Tibial artery (tissue), 4 donors: ENCODE measurements around the gene CNTN2.

ENCODE experiments used
- DNase-seq, 2 donors: peaks; one replicate each; pipeline ENCODE4 v3.0.0-alpha.2; 2019
- H3K27ac ChIP-seq, 2 donors: fragments of 200-600 bp; sonication (generic) in 1 of 2; 1 replicate in 1 of 2; 2 replicates in 1 of 2; pipeline ENCODE4 v1.5.1; 2018 to 2019; ENCODE audit warnings: mild to moderate bottlenecking in 1 of 2
- H3K27me3 ChIP-seq, 2 donors: fragments of 200-600 bp; sonication (generic) in 1 of 2; one replicate each; pipeline versions ENCODE4 v1.5.1 to v1.6.0; 2016 to 2019
- H3K36me3 ChIP-seq, 3 donors: fragments of 200-600 bp; sonication (generic) in 2 of 3; one replicate each; pipeline ENCODE4 v1.5.1; 2016 to 2019; ENCODE audit warnings: mild to moderate bottlenecking in 2 of 3
- H3K4me1 ChIP-seq, 4 donors: fragments of 200-600 bp; sonication (generic) in 2 of 4; 1 replicate in 3 of 4; 2 replicates in 1 of 4; pipeline ENCODE4 v1.5.1; 2016 to 2019
- H3K4me3 ChIP-seq, 2 donors: fragments of 200-600 bp; sonication (generic) in 1 of 2; 1 replicate in 1 of 2; 2 replicates in 1 of 2; pipeline ENCODE4 v1.5.1; 2018 to 2019; ENCODE audit warnings: mild to moderate bottlenecking in 2 of 2
- H3K9me3 ChIP-seq, 3 donors: fragments of 200-600 bp; sonication (generic) in 1 of 3; one replicate each; pipeline ENCODE4 v1.5.1; 2016 to 2019
- intact Hi-C: fragments of 100-400 bp; cut with DNase I; formaldehyde crosslinking; loops from one replicate; pipeline ENCODE4 v1.15.0; 2023; ENCODE audit warnings: low total_unique reads
- TF ChIP-seq, protein P1 (sequence below), 2 experiments: fragments of 200-600 bp in 1 of 2; fragments of 450-650 bp in 1 of 2; IDR thresholded peaks; one replicate each; pipeline ENCODE4 v1.5.1; 2017 to 2019; ENCODE audit warnings: antibody characterized with exemption in 2 of 2, mild to moderate bottlenecking in 1 of 2, moderate library complexity in 1 of 2

CNTN2 gene

DNA sequence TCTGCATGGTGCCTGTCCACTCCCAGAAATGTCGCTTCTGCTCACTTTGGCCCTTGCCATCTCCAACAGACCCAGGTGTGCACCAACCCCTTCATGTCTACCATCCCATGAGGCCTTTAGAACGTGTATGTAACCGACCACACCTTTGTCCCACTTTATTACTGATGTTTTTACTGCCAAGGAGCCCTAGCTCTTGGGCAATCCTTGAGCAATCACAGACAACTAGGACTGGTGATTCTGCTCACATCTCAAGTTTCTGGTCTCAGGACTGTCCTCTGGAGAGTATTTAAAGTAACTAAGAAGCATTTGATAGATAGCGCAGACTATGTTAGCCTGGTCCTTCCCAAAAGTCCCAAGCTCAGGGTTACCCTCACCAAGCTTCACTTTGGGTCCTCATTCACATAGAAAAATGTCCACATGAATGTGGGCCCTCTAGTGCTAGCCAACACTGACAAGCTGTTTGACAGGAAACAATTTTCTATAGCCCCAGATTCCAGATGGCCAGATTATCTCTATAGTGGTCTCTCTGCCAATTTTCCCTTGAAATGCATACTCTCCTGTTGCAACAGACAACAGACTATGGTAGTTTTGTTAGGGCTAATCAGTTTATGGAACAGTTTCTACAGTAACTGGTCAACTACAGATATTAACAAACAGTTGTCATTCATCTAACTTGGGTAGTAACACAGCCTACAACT is 48.2 kb downstream of the CNTN2 start:
- no peak overlapping the region for H3K27ac ChIP-seq
- no peaks in the 10 kb centered on the region for H3K9me3 ChIP-seq
- DNase-seq = no peak
- intact Hi-C loops = no loop called here
- peaks cover 74 to 92% (median 79%) of the 10 kb centered on the region in 3 donors for H3K36me3 ChIP-seq
- H3K4me1 ChIP-seq = no peaks in the 10 kb centered on the region
- TF ChIP-seq, protein P1, sequence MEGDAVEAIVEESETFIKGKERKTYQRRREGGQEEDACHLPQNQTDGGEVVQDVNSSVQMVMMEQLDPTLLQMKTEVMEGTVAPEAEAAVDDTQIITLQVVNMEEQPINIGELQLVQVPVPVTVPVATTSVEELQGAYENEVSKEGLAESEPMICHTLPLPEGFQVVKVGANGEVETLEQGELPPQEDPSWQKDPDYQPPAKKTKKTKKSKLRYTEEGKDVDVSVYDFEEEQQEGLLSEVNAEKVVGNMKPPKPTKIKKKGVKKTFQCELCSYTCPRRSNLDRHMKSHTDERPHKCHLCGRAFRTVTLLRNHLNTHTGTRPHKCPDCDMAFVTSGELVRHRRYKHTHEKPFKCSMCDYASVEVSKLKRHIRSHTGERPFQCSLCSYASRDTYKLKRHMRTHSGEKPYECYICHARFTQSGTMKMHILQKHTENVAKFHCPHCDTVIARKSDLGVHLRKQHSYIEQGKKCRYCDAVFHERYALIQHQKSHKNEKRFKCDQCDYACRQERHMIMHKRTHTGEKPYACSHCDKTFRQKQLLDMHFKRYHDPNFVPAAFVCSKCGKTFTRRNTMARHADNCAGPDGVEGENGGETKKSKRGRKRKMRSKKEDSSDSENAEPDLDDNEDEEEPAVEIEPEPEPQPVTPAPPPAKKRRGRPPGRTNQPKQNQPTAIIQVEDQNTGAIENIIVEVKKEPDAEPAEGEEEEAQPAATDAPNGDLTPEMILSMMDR (IDR thresholded peaks at IDR 0.05) = no peak
- no peaks in the 10 kb centered on the region for H3K27me3 ChIP-seq
- no peak overlapping the region for H3K4me3 ChIP-seq

DNA sequence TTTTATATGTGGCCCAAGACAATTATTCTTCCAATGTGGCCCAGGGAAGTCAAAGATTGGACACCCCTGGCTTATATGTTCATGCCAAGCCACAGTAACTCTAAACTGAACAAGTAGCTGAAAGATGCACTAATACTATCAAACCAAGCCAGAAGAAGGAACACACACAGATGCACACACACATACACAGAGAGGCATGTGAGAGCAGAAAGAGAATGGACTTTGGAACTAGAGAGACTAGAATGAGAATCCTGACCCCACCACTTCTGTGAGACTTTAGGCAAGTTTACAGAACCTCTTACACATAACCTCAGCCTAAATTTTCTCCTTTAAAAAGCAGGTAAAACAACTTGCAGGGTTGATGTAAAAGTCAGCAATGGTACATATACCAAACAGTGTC is 52.4 kb downstream of the CNTN2 start:
- Histone ChIP-seq H3K27me3 (no peaks in the 10 kb centered on the region), H3K36me3 (peaks cover 88 to 97% (median 89%) of the 10 kb centered on the region in 3 donors), H3K4me3 (no peak overlapping the region), H3K27ac (no peak overlapping the region), H3K4me1 (no peaks in the 10 kb centered on the region), H3K9me3 (no peaks in the 10 kb centered on the region)
- intact Hi-C loops = no loop called here
- no peak for DNase-seq
- TF ChIP-seq, protein P1 (IDR thresholded peaks at IDR 0.05) = no peak

DNA sequence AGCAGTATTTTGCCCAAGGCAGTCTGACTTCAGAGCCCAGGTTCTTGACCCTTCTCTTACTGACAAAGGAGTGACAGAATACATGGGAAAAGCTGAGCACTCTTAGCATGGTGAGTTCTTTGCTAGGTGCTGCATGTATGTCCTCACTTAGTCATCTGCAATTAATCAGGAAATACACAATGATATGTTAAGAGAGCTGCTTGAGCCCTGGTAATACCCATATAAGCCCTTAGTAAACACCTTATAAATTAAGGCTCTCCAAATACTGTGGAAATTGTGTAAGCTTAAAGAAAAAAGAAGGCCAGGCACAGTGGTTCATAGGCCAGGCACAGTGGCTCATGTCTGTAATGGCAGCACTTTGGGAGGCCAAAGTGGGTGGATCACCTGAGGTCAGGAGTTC is 55.2 kb downstream of the CNTN2 start:
- H3K27ac ChIP-seq = no peak overlapping the region
- no peaks in the 10 kb centered on the region for H3K9me3 ChIP-seq
- H3K4me1 ChIP-seq = no peaks in the 10 kb centered on the region
- no peak overlapping the region for H3K4me3 ChIP-seq
- TF ChIP-seq, protein P1 (IDR thresholded peaks at IDR 0.05) = no peak
- no peaks in the 10 kb centered on the region for H3K27me3 ChIP-seq
- no peak for DNase-seq
- H3K36me3 ChIP-seq = peaks cover 92 to 97% (median 92%) of the 10 kb centered on the region in 3 donors
- intact Hi-C loops = no loop called here

DNA sequence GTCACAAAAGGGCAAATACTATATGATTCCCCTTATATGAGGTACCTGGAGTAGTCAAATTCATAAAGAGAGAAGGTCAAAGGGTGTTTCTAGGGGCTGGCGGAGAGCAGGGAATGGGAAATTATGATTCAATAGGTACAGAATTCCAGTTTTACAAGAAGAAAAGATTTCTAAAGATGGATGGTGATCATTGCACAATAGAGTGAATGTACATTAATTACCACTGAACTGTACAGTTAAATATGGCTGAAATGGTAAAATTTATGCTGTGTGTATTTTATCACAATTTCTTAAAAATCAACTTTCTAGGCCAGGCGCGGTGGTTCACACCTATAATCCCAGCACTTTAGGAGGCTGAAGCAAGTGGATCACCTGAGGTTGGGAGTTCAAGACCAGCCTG is 59.4 kb downstream of the CNTN2 start:
- H3K4me1 ChIP-seq = no peaks in the 10 kb centered on the region
- H3K4me3 ChIP-seq = no peak overlapping the region
- H3K27me3 ChIP-seq = no peaks in the 10 kb centered on the region
- no peak overlapping the region for H3K27ac ChIP-seq
- TF ChIP-seq, protein P1 (IDR thresholded peaks at IDR 0.05) = no peak
- DNase-seq = no peak
- intact Hi-C loops = no loop called here
- peaks cover 85 to 95% (median 85%) of the 10 kb centered on the region in 3 donors for H3K36me3 ChIP-seq
- no peaks in the 10 kb centered on the region for H3K9me3 ChIP-seq

DNA sequence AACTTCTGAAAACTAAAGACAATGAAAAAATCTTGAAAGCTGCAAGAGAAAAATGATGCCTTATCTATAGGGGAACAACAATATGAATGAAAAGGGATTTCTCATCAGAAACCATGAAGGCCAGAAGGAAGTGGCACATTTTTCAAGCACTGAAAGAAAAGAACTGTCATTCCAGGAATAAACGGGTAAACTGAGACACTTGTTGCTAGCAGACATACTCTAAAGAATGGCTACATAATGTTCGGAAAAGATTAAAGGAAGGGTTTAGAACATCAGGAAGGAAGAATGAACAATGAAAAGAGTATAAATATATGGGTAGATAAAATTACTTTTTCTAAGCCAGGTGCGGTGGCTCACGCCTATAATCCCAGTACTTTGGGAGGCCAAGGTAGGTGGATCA is 64.3 kb downstream of the CNTN2 start:
- H3K36me3 ChIP-seq = peaks cover 42 to 93% (median 60%) of the 10 kb centered on the region in 3 donors
- no peaks in the 10 kb centered on the region for H3K9me3 ChIP-seq
- intact Hi-C loops = no loop called here
- no peaks in the 10 kb centered on the region for H3K27me3 ChIP-seq
- TF ChIP-seq, protein P1 (IDR thresholded peaks at IDR 0.05) = no peak
- no peaks in the 10 kb centered on the region for H3K4me1 ChIP-seq
- DNase-seq = no peak
- H3K4me3 ChIP-seq = no peak overlapping the region
- H3K27ac ChIP-seq = no peak overlapping the region
